Prostate gland (tissue), 2 donors: ENCODE results near the gene ANAPC1. TPM values are rescaled to one million over a fixed set of nuclear protein-coding genes. Genes with fewer than 3 reads are reported as not detected.
A peak's percentile ranks its signal among the peaks of the same experiment; 100 is the strongest.
"Not testable (repeated sequence)": the region's sequence is repeated elsewhere in the genome, so short reads cannot be mapped to it uniquely, and the experiment has no call there.

Experiments
- DNase-seq: peaks from one replicate; pipeline ENCODE4 v3.0.0-alpha.2; 2019; ENCODE audit warnings: low spot score
- H3K27ac ChIP-seq, 2 donors: fragments of 200-600 bp; sonication (generic); 2 replicates each; pipeline ENCODE4 v1.5.1; 2017 to 2019
- H3K27me3 ChIP-seq: fragments of 200-600 bp; sonication (generic); replicated peaks from 2 replicates; pipeline ENCODE4 v1.5.1; 2019; ENCODE audit not compliant: insufficient read depth
- H3K36me3 ChIP-seq, 2 donors: fragments of 200-600 bp; sonication (generic); 1 replicate in 1 of 2; 2 replicates in 1 of 2; pipeline versions ENCODE4 v1.5.1 to v1.8.1; 2017 to 2019
- H3K4me1 ChIP-seq: fragments of 200-600 bp; sonication (generic); replicated peaks from 2 replicates; pipeline ENCODE4 v1.5.1; 2019
- H3K4me3 ChIP-seq, 2 donors: fragments of 200-600 bp; sonication (generic); 2 replicates each; pipeline ENCODE4 v1.5.1; 2017 to 2019
- H3K9me3 ChIP-seq: fragments of 200-600 bp; sonication (generic); 2 replicates; pipeline ENCODE4 v1.5.1; 2017
- POLR2A ChIP-seq: fragments of 450-650 bp; IDR thresholded peaks from one replicate; pipeline ENCODE4 v1.6.1; 2016; ENCODE audit warnings: antibody characterized with exemption, mild to moderate bottlenecking
- POLR2AphosphoS5 ChIP-seq: sonication (generic); formaldehyde crosslinking; IDR thresholded peaks from one replicate; pipeline ENCODE4 v1.6.1; 2017; ENCODE audit warnings: antibody characterized with exemption
- WGBS: methylation state at CpG from one replicate; pipeline ENCODE4 v1.1.5; 2018; 5-methylcytosine and 5-hydroxymethylcytosine counted together
- intact Hi-C: fragments of 100-400 bp; cut with DNase I; formaldehyde crosslinking; loops from one replicate; pipeline ENCODE4 v1.14.2; 2022
- total RNA-seq, 2 donors: library from RNA; depleted of rRNA; stranded (reverse); fragments of >200 nt; gene quantifications; one replicate each; pipeline ENCODE4 v1.1.0, GENCODE V29; 2016
- TF ChIP-seq, protein P1 (sequence below), 4 experiments: fragments of 200-600 bp in 2 of 4; fragments of 450-650 bp in 2 of 4; sonication (generic) in 2 of 4; IDR thresholded peaks; 1 replicate in 3 of 4; 2 replicates in 1 of 4; pipeline ENCODE4 v1.5.1; 2016 to 2019; ENCODE audit warnings: antibody characterized with exemption in 4 of 4, mild to moderate bottlenecking in 2 of 4, moderate library complexity in 2 of 4

Gene ANAPC1
- total RNA-seq, 2 donors from 2014 or later, result 48.6 to 49.7 TPM

DNA sequence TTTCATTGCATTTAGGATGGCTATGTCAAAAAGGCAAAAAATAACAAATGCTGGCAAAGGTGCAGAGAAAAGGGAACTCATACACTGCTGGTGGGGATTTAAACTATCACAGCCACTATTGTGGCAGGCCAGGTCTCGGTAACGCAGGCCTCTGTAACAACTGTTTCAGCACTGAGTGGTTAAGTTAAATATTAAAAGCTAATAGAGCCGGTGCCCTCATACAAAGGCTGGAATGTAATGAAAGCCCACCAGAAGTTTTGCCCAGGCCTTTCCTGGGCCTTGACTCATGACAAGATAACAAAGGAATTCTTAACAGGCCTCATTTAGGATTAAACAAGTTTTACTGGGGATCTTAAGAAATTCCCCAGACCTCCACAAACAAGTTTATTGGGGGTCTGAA is 25.1 kb upstream of the ANAPC1 start:
- no peak for DNase-seq
- no peak for TF ChIP-seq POLR2AphosphoS5
- TF ChIP-seq POLR2A, result no peak
- no peak overlapping the region for H3K4me3 ChIP-seq
- H3K9me3 ChIP-seq, result no peaks in the 10 kb centered on the region
- H3K36me3 ChIP-seq, result no peaks in the 10 kb centered on the region
- no peaks in the 10 kb centered on the region for H3K27me3 ChIP-seq
- H3K27ac ChIP-seq, result peak overlapping the region; percentile 55 to 86
- 34% methylated on average over 3 of the region's 3 CpGs for WGBS
- intact Hi-C loops, result no loop called here
- H3K4me1 ChIP-seq, result peaks cover 20% of the 10 kb centered on the region

DNA sequence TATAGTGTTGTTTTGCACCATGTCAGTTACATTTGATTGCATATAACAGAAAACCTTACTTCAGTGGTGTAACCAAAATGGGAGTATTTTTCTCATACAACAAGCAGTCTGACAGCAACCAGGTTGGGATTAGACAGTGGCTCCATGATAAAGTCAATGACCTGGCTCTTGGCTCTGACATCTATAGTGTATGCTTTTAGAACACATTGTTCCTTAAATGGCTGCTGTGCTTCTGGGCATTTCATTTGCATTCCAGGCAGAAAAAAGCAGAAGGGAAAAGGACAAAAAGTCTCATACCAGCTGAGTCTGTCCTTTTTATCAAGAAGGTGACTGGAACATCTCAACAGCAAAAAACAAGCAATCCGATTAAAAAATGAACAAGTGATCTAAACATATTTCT is 24.6 kb upstream of the ANAPC1 start:
- intact Hi-C loops, result no loop called here
- 36% methylated on average over 1 of the region's 1 CpG for WGBS
- Histone ChIP-seq H3K4me1 (peaks cover 20% of the 10 kb centered on the region), H3K4me3 (no peak overlapping the region), H3K27ac (peak overlapping the region; percentile 55 to 86), H3K9me3 (no peaks in the 10 kb centered on the region), H3K27me3 (no peaks in the 10 kb centered on the region), H3K36me3 (no peaks in the 10 kb centered on the region)
- TF ChIP-seq POLR2A (no peak), POLR2AphosphoS5 (peak; percentile 15)
- TF ChIP-seq, protein P1, sequence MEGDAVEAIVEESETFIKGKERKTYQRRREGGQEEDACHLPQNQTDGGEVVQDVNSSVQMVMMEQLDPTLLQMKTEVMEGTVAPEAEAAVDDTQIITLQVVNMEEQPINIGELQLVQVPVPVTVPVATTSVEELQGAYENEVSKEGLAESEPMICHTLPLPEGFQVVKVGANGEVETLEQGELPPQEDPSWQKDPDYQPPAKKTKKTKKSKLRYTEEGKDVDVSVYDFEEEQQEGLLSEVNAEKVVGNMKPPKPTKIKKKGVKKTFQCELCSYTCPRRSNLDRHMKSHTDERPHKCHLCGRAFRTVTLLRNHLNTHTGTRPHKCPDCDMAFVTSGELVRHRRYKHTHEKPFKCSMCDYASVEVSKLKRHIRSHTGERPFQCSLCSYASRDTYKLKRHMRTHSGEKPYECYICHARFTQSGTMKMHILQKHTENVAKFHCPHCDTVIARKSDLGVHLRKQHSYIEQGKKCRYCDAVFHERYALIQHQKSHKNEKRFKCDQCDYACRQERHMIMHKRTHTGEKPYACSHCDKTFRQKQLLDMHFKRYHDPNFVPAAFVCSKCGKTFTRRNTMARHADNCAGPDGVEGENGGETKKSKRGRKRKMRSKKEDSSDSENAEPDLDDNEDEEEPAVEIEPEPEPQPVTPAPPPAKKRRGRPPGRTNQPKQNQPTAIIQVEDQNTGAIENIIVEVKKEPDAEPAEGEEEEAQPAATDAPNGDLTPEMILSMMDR (IDR thresholded peaks at IDR 0.05), result no peak
- peak; percentile 8 for DNase-seq

DNA sequence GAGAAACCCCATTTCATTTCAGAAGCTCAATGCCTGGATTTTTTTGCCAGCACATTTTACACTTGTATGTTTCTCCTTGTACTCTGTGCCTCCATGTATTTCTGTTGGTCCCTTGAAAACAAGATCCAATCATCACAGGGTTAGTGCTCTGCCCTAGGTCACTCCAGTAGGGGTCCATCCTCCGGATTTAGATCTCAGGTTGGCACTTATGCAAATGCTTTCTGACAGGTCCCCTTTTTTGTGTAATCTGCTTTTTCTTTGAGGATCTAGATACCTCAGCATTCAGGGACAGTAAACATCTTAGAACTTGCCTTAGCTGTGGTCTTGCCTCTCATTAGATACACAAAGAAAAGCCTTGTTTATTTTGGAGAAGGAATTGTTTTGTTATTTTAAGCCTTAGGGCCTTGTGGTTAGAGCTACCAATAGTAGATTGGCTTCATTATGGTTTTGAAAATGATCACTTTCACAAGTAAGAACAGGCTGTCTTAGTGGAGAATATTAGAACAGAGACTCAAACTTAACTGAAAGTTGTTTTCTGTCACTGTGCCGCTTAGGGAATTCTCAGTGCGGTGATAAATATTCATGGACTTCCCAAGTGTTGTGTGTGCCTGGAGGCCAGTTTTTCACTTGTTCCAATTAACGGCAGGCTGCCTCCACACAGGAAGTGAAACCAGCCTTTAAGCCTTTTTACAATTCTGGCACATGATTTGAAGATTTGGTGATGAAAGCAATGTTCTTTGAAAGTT is 22.2 kb upstream of the ANAPC1 start:
- H3K4me3 ChIP-seq, result no peak overlapping the region
- H3K4me1 ChIP-seq, result peaks cover 20% of the 10 kb centered on the region
- WGBS, result 3% methylated on average over 4 of the region's 4 CpGs
- peak overlapping the region; percentile 72 to 86 for H3K27ac ChIP-seq
- intact Hi-C loops, result no loop called here
- TF ChIP-seq POLR2AphosphoS5 (peak; percentile 60), POLR2A (no peak)
- no peaks in the 10 kb centered on the region for H3K36me3 ChIP-seq
- no peaks in the 10 kb centered on the region for H3K27me3 ChIP-seq
- DNase-seq, result no peak
- no peaks in the 10 kb centered on the region for H3K9me3 ChIP-seq

DNA sequence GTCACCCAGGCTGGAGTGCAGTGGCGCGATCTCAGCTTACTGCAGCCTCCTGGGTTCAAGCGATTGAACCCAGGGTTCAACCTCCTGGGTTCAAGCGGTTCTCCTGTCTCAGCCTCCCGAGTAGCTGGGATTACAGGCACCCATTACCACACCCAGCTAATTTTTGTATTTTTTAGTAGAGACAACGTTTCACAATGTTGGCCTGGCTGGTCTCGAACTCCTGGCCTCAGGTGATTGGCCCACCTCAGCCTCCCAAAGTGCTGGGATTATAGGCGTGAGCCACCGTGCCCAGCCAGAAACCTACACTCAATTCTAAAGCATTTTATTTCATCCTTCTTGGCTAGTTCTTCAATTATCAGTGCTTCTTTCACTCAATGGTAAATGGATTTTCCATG is 21.5 kb upstream of the ANAPC1 start:
- H3K27ac ChIP-seq, result peak overlapping the region; percentile 72 to 86
- H3K4me3 ChIP-seq, intact Hi-C loops, DNase-seq, H3K27me3 ChIP-seq, H3K9me3 ChIP-seq, H3K36me3 ChIP-seq: not testable (repeated sequence)
- 90% methylated on average over 9 of the region's 9 CpGs for WGBS
- H3K4me1 ChIP-seq, result peaks cover 21% of the 10 kb centered on the region

DNA sequence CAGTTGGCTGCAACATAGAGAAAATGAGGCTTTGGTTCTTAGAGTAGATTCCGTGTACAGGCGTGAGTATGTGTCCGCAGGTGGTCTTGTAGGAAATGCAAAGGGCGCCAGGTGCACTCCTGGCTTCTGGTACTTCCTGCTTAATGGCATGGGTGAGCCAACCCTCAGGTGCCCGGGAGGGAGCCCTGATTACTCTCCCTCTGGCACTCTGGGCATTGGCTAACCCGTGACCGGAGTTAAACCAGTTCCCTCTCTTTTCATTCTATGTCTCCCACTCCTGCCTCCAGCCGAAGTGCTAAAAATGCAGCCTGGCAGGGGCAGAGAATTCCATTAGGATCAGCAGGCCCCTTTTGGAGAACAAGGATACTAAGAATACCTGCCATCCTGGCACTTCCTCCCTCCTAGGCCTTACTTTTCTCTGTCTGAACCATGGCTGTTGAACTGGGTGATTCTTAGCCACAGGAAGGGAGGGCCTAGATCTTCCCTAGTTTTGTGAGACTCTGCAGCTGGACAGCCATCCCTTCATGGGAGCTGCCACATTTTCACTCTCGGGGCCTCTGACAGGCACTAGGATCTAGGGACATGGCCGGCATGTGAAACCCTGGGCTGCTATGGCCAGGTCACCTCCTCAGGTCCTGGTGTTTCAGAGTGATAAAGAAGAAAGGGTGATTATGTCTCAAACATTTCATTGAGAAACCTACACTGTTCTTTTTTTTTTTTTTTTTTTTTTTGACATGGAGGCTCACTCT is 20.9 kb upstream of the ANAPC1 start:
- H3K4me3 ChIP-seq, result no peak overlapping the region
- intact Hi-C loops, result loop anchor here (5.0 kb wide), 1 partner anchor 47 kb away; no protein-coding TSS in a partner anchor
- no peak for DNase-seq
- H3K9me3 ChIP-seq, result no peaks in the 10 kb centered on the region
- no peaks in the 10 kb centered on the region for H3K27me3 ChIP-seq
- H3K36me3 ChIP-seq, result no peaks in the 10 kb centered on the region
- TF ChIP-seq POLR2AphosphoS5 (no peak), POLR2A (no peak)
- peaks cover 26% of the 10 kb centered on the region for H3K4me1 ChIP-seq
- WGBS, result 77% methylated on average over 10 of the region's 10 CpGs
- H3K27ac ChIP-seq, result peak overlapping the region; percentile 72 to 86

DNA sequence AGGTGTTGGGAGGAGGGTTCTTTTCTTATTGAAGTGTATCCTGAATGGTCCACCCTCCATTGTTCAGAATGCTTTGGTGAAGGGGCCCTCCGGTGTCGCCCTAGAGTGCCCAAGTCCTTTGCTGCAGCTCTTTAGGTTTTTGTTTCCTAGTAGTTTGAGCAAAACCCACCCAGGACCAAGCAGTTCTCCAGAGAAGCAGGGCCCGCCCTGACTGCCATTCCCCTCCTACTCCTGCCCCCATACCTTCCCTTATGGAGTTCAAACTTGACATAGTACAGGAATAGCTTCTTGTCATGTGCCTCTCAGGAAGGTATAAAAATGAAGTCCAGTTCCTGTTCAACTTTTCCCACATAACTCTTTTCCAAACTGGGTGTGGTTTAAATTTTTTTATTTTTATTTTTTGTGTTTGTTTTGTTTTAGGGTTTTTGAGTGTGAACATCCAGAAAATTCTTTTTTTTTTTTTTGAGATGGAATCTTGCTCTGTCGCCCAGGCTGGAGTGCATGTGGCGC is 20.0 kb upstream of the ANAPC1 start:
- Histone ChIP-seq H3K27ac (peak overlapping the region in 1 of 2 donors; percentile 86), H3K4me3 (no peak overlapping the region), H3K27me3 (no peaks in the 10 kb centered on the region), H3K36me3 (no peaks in the 10 kb centered on the region), H3K9me3 (no peaks in the 10 kb centered on the region), H3K4me1 (peaks cover 26% of the 10 kb centered on the region)
- 93% methylated on average over 5 of the region's 5 CpGs for WGBS
- DNase-seq, result no peak
- intact Hi-C loops, result loop anchor here (5.0 kb wide), 1 partner anchor 48 kb away; no protein-coding TSS in a partner anchor
- TF ChIP-seq POLR2A, result no peak
- TF ChIP-seq, protein P1 (IDR thresholded peaks at IDR 0.05), result no peak
- no peak for TF ChIP-seq POLR2AphosphoS5
